ENCODE measurements around the gene RAD51B.
"Not testable (repeated sequence)": the region's sequence is repeated elsewhere in the genome, so short reads cannot be mapped to it uniquely, and the experiment has no call there.

Gene RAD51B

DNA sequence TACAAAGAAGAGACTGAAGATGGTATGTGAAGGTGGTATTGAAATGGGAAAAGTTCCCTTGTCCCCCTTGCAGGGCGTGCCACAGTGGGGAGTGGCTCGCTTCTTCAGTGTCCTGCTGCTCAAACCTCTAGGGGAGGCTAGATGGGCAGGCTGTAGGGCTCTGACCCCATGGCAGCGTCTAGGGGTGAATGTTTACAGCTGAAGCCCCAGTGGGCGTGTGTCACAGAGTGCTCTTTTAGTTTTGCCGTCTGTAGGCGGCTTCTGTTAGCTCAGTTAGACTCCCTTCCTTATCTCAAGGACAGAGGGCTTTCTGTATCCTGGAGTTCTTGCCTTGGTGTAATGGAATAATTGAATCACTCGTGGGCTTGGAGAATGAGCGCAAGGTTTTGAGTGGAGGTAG, 266.2 kb downstream of the RAD51B start:
- no peak for DNase-seq

DNA sequence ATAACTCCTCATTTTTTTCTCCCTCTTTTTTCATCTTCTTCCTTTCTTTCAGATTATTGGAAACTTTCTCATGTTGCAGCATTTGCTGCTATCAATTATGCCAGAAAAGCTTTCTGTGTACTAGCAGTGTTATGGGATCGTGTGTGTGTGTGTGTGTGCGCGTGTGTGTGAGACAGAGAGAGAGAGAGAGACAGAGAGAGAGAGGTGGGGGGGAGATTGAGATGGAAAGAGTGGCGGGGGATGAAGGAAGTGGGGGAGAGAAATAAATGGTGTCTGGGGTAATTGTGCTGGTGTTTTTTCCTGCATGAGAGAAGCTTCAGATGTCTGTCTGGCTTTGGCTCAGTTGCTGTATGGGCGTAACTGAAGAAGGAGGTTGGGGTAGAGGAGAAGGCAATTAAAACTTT, 268.9 kb downstream of the RAD51B start:
- DNase-seq = peak; percentile 25 to 33

DNA sequence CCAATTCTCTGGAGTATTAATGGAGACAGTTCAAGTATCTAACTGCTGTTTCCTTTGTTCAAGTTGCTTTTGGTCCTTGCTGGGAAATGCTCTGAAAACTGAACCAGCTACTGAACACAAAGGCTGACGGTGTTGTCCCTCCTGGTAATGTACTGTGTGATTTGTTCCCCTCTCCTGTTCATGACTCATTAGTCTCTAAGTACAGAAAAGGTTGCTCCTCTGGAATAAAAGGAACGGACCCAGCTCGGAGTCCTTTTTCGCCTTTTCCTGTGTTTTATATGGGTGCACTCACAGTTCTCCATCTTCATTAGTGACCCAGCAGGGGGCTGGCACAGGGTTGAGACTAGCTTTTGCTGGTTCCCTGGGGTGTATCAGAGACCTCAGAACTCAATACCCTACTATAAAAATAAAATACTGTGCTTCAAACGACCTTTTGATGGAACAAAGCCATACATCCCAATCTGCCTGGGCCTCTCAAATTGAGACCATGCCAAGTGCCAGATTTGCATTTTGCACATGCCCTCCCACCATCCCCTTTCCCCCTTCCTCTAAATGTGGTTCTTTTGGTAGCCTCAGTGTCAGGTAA, 269.7 kb downstream of the RAD51B start:
- DNase-seq = peak in 1 of 2 experiments; percentile 18

DNA sequence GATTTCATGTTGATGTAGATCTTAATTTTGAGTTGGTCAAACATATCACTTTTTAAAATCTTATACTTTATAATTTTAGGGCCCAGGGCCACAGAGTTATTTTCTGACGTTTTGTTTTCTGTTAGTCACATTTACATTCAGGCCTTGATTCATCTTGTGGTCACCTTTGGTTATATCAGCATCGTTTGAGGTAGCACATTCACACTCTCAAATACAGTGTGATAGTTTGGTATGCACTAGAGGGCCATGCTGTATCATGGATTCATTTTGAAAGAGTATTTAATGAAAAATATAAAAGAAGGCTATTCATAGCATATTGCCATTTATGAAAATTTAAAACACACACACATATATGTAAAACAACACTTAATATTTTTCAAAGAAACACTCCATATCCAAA, 274.6 kb downstream of the RAD51B start:
- DNase-seq = no peak

DNA sequence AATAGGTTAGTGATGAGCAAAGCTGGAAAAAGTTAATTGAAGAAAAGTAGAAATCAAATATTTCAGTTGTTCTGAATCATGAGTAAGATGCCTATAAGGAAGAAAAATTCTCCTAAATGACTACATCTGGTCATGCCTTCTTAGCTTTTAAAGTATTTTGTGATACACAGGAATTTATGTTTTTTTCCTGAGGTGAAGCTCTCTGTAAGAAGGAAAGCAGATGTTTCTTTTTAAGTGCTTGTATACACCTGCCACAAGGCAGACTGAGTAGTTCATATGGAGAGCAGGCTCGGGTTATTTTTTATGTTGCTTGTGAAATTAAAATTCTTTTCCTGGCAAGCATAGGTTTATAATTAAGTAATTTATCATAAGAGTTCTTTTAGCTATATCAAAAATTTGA, 275.2 kb downstream of the RAD51B start:
- no peak for DNase-seq

DNA sequence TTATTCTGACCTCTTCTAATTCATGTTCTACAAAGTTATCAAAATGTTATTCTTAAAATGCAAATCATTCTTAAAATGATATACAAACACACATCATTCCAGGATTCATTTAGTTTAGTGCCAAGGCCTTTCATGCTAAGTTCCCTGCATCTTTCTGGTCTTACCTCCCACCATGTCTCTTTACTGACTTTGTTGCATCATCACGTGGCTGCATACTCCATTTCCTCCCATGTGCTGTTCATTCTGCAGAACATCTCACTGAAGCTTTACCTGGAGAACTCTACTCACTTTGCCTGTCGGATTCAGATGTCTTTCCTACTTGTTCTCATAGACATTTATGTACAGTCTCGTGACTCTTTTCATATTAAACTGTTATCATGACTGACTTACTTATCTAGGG, 278.1 kb downstream of the RAD51B start:
- no peak for DNase-seq

DNA sequence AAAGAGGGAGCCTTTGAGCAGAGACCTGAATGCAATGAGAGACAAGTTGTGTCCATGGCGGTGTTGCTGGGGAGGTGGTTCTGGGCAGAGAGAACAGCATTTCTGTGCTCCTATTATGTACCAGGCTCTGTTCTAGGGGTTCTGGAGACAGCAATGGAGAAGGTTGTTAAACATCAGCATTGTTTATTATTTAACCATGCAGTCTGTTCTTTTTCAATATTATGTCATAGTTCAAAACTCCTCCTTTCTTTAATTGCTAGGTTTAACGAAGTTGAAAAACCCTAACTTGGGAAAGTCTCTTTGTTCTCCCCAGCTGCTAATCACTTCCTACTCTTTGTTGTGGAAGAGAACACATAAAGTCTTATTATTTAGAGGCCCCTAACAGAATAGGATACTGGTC, 279.3 kb downstream of the RAD51B start:
- no peak for DNase-seq

DNA sequence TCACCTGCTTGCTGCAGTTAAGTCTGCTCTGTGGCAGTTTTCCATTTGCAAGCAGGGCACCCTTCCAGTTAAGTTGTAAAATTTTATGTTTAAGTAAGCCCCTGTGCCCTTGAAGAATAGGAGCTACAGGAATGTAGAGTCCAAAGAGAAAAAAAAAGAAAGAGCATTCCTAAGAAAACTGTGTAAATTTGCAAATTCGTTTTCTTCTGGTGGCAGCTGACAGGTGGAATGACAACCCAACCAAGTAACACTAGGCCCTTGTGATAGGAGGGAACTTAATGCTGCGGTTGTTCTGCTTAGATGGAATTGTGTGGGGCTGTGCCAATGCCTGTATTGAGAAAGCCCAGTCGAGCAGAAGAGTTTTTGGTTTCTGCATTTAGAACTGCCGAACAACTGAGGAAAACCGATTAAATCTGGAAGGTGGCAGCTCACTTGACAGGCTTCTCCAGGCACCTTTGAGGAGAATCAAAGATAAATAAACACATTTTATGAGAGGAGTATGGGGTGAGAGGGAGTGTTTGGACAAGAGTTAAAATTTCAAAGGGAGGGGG, 280.0 kb downstream of the RAD51B start:
- no peak for DNase-seq

DNA sequence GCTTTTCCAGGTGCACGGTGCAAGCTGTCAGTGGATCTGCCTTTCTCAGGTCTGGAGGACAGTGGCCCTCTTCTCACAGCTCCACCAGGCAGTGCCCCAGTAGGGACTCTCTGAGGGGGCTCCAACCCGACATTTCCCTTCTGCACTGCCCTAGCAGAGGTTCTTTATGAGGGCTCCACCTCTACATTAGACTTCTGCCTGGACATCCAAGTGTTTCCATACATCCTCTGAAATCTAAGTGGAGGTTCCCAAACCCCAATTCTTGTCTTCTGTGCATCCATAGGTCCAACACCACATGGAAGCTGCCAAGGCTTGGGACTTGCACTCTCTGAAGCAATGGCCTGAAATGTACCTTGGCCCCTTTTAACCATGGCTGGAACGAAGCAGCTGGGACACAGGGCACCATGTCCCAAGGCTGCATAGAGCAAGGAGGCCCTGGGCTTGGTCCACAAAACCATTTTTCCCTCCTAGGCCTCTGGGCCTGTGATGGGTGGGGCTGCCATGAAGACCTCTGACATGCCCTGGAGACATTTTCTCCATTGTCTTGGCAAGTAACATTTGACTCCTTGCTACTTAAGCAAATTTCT, 282.2 kb downstream of the RAD51B start:
- not testable (repeated sequence) for DNase-seq

DNA sequence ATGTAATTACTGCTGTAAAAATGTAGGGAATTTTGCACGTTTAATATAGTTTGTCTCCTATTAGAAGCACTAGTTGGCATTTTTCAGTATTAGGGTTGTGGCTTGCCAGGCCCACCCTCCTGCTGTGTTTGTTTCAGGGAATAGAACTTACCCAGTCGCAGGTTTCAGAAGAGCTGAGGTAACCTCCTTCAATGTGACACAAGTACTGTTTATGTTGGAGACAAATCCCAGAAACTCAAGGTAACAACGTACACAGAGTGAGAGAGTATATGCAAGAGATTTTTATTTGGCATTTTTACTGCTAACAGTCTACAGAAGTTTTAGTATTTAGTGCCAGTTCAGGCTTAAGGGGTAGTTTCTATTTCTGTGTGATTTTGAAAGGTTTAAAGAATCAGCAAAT, 284.3 kb downstream of the RAD51B start:
- no peak for DNase-seq

DNA sequence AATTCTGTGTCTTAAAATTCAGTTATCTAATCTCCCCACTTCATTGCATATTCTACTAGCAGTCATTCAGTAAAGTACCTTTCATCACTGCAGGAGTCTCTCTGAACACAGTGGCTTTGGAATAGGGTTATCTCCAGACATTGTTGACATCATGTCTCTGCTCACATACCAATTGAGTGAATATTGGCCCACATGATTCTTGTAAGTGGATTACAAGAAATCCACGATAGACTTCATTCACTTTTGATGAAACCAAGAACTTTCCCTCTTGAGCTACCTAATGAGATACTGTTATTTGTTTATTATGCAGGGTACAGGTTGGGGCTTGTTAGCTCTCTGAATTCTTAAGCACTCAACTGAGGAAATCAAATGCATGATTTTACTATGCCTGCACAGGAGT, 284.9 kb downstream of the RAD51B start:
- no peak for DNase-seq

DNA sequence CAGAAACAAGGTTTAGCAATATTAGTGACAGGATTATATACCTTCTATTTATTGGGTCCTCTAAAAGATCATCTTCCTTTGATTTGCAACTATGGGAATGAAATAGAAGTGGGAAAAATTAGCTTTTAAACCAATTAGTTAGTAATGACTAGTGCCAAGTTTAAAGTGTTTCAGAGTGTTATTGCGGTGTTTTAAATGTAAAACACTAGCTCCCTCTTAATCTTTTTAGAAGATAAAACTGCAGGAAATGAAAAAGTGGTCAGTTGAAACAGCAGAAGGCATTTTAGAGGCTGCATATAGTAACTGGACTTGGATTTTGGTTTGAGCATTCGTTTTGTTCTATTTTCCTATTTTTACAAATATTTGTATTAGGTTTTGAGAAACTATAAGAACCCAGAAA, 286.2 kb downstream of the RAD51B start:
- DNase-seq = no peak

DNA sequence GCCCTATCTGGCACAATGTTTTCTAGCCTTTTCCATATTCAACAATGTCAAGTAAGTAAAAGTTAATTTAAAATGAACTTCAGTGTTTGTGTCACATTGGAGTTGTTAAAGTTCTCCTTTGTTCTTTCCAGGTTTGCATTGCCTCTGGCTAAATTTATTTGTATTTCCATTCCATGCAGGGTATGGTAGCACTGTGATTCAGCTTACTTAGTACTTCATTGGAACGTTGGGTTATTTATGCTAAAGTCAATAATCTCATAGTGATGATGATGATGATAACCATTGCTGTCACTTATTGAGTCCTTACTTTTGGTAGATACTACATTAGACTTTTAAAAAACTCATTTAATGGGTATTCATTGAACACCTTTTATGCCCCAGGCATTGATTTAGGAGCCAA, 286.9 kb downstream of the RAD51B start:
- DNase-seq = no peak

DNA sequence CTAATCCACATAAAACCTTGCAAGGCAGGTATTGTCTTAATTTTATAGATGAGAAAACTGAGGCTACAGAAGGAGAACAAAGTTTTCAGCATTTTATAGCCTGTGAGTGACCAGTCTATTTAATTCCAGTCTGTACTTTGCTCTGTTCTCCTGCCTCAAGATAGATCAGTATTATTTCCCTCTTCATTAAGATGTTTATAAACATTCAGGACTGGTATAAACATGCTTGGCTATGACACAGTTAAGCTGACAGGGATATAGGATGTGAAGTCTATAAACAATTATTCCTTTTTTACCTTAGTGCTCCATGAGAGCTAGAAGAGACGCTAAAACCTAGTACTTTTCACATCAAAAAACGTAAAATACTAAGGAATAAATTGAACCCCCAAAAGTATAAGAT, 287.3 kb downstream of the RAD51B start:
- DNase-seq = no peak

DNA sequence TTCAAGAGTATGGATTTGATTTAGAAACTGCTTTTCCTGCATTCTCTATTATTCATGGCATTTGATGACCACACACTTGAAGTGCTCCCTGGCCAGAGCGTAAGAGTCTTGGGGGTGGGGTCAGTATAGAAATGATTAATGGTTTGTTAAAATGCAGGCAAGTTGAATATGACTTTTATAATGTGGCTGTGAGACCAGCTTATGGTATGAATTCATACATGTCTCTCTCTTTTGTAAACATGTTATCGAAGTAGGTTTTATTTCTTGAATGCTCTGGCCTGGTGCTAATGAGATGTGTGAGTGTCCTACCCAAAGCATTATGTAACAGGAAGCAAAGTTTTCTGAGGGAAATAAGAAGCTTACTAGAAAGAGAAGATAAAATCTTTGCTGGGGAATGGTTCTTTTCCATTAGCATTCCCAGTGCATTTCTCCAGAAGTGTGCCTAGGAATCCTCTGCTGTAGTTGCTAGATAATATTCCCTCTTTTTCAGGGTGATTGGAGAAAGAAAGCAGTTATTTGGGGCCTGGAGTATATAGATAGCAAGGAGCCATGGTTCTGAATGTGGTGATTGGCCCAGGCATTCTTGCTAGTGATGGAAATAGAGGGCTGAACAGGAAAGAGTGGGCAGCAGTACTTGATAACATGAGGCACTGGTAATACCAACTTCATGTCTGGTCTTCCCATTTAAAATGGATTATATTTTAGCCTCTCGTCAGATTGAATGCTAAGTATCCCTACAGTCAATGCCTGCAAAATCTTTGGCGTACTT, 289.7 kb downstream of the RAD51B start:
- no peak for DNase-seq

DNA sequence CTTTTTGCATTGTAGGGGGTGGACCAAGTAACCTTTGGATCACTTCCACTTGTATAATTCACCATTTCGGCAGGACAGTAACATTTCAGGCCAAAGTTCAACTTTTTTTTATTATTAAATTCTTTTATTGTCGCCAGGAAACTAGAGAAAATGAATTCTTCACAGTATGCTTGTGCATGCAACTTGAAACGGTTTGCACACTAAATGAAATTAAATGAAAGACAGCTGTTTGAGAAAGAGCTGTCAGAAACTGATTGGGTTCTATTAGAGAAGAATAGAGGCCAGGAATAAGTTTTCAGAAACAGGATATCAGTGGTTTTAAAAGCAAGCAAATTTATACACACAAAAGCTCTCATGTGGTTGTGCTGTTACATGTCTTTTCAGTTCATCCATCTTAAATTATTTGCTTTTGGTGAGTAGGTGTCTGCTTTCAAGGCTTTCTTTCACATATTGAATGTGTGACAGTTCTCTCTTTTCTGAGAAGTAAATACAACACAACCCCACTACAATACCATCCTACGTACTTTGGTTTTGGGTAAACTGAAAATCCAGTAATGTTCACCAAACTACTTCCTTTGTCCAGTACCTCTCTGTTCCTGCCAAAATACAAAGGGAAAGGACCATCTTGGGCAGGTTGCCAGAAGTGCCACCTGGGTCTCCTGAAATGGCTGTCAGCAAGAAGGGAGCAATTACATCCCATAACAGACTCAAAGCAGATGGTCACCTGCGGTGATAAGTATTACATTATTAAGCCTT, 291.7 kb downstream of the RAD51B start:
- DNase-seq = peak; percentile 36 to 39

DNA sequence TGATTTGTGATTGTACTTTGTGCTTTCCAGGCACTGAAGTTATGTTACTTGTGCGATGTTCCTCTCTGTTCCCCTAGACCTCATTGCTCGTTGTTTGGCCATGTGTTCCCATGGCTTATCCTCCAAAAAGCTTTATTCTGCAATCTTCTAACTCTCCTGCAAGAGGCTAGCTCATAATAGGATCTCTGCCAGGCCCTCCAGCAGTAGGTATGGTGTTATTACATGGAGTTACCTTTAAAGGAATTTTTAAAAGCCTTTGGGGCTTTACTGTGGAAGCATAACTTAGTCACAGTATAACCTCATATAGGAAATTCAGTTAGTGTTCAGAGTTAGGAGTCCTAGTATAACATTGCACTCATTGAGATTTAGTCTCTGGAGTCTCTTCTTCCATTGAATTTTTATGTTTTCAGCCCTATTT, 292.3 kb downstream of the RAD51B start:
- DNase-seq = no peak

DNA sequence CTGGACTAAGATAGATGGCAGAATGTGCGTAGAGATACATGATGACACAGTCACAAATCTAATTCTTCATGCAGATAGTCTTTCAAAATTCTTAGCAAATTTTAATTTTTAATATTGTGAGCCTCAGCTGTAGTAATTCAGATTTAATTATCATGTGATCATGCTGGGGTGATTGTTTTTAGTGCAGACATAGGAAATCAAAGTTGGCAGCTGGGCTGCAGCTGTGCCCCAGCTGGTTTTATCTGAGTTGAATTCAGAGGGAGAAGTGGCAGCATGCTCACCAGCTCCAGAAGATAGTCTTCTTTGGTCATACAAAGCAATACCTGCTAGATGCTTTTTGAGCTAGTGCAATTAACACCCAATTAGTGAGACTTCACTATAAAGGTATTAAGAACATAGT, 292.9 kb downstream of the RAD51B start:
- no peak for DNase-seq

DNA sequence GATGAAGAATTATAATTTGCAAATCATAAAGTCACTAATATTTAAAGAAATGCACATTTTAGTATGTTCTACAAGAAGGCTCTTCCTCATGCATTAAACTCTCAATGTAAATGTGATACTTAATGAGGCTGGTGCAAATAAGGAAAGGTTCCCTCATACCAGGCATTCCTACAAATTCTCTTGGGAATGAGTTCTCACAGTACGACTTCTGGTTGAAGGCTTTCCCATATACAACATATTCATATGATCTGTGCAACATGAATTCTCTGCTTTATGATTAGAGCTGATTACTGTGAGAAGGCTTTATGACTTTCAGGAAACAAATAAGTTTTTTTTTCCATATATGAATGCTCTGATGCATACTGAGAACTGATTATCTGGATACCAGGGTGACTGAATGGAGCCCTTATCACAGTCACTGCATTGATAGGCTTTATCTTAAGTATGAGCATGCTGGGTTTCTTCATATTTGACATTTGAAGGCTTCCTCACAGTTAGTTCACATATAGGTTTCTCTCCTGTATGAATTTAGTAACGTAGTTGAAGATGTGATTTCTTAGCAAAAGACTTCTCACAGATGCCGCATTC, 293.9 kb downstream of the RAD51B start:
- no peak for DNase-seq

DNA sequence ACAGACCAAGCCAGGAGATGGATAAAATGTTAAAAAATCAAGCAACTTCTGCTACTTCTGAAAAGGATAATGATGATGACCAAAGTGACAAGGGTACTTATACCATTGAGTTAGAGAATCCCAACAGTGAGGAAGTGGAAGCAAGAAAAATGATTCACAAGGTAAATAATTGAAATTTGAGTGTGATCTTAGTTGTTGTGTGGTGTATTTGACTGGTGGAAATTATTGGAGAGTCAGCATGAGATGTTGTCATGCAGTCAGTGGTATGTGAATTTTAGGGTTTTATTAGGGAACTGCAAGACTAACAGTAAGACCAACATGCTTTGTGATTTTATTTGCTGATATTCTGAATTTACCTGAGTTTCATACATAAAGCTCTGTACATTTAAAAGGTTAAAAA, 296.4 kb downstream of the RAD51B start:
- not testable (repeated sequence) for DNase-seq

DNA sequence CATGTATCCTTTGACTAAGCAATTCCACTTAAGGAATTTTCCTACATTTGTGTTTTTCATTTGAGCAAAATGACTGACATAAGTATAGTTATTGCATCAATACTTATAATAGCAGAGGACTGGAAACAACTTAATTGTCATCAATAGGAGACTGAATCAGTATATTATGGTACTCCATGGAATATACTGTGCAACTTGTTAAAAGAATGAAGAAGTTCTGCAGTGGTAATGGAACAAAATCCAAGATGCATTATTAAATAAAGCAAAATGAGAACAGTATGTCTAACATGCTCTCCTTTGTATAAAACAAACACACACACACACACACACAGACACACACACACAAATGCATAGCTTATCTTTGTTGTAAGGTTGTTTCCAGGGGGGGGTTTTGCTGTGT, 303.1 kb downstream of the RAD51B start:
- DNase-seq = no peak

DNA sequence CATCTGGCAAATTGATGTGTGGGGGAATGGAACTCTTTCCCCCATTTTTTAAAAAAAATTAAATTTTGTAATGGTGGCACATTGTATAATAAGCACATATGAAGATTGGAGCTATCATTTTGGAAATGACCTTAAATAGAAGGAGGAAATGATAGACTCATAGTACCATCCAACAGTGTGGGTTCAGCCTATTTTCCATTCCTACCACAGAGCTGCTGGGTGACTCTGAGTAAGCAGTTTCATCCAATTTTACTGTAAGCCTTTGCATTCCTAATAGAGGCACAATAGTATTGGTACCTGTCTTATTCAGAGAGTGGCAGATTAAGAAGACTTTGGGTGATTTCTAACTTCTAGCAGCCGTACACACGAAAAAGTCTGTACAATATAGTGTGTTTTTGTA, 304.5 kb downstream of the RAD51B start:
- DNase-seq = no peak

All from SHP77 (cell line).